ENCODE measurements around the gene RCOR1.

RCOR1 gene

DNA sequence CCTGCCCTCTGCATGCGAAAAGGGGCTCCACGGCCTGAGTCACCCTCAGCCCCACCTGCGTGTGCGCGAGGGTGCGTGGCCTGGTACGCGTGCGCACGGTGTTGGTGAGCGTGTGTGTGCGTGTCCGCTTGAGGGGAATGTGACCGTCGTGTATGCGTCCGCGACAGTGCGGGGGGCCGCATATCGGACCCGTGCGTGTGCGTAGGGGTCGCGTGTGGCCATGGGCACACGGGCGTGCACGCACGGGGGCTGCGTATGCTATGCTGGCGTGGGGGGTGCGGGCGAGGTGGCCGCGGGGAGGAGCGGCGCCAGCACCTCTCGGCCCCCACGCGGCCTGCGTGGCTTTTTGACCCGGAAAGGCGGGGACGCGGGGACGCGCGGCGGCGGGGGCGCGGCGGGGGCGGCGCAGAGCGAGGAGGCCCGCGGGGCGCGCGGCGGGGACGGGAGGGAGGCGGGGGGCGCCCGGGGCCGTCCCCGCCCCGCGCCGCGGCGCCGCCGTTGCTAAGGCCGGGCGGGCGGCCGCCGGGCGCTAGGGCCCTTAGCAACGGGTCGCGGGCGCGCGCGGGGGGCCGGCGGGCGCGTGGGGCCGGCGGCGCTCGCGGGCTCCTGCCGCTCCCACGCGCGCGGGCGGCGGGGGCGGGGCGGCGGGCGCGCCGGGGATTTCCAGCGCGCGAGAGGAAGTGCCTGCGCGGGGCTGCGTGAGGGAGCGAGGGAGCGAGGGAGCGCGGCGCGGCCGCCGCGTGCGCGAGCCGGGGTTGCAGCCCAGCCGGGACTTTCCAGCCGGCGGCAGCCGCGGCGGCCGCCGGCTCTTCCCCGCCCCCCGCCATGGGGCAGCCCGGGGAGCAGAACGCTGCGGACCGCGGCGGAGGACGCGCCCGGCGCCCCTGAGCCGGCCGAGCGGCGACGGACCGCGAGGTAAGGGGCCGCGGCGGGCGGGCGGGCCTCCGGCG, 184.6 kb downstream of the RCOR1 start, which contains the start of gene TRAF3:
Gene TRAF3, plus strand, starts transcription at position 689 of the 950 bp plus-strand sequence. CDS start 92,753 bp downstream, outside the sequence.
- no peak for DNase-seq (ENCODE audit: low read depth)

DNA sequence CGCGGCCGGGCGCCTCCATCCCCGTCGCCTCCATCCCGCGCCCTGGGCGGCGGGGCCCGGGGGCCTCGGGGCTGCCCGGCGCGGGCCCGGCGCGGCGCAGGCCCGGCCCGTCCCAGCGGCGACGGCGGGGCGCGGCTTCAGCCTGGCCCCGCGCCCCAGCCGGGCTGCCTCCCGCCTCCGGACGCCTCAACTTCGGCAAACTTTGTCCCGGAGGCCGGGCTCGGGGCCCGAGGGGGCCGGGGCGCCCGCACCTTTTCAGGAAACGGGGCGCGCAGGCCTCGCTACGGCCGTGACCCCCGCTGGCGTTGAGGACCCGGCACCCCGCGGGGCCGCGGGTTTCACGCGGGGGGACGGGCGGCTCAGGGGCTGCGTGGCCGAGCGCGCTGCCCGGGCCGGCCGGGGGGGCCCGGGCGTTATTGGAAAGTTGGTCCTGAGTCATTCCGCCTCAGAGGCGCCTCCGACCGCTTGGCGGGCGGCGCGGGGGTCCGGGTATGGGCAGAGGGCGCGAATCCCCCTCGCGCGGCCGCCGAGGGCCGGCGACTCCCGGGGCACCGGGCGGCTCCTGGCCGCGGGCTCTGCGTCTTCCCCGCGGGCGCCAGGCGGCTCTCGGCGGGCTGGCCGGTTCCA, 185.4 kb downstream of the RCOR1 start:
- DNase-seq (ENCODE audit: low read depth), result no peak

DNA sequence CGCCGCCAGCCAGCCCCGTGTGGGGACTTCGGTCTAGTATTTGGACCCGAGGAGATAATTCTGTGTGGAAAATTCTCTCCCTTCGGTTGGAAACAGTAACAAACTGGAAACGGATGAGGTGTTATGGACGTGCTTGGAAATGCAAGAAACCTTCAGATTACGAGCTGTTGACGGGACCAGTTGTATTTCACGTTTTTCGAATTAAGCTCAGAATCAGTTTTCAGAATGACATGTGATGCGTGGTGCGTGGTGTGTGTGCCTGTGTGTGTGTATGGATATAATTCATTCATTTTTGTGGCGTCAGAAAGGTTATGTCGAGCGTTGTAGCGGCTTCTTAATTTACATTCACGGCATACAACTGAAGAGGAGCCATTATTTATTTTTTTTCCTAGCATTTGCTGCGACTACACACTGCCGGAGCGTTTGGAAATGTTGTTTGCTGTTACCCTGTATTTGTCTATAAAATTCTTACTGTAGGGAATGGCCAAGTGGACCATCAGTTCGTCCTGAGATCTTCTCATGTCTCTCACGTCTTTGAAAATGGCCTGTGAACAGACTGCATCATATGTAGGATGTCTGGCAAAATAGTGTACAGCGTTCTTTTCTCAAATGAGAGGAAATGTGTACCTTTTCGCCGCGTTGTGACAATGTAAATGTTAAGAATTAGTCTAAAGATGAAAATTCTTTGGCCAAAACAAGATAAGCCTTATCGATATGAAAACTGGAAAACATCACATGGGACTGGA, 186.1 kb downstream of the RCOR1 start:
- no peak for DNase-seq (ENCODE audit: low read depth)

DNA sequence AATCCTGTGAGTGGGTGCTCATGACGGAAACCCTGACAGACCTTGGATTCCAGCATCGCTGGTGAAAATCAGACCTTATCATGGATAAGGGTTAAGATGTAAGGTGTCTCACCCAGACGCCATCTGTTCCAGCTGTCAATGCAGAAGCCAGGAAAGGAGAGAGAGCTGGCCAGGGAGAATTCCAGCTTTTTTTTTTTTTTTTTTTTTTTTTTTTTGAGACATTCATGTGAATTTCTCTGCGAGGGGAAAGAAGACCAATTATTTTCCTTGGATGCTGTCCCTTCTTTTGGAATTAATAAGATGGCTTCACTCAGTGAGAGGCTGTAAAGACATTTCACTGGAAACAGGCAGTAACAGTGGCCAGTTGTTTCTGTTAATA, 186.6 kb downstream of the RCOR1 start:
- no peak for DNase-seq (ENCODE audit: low read depth)

DNA sequence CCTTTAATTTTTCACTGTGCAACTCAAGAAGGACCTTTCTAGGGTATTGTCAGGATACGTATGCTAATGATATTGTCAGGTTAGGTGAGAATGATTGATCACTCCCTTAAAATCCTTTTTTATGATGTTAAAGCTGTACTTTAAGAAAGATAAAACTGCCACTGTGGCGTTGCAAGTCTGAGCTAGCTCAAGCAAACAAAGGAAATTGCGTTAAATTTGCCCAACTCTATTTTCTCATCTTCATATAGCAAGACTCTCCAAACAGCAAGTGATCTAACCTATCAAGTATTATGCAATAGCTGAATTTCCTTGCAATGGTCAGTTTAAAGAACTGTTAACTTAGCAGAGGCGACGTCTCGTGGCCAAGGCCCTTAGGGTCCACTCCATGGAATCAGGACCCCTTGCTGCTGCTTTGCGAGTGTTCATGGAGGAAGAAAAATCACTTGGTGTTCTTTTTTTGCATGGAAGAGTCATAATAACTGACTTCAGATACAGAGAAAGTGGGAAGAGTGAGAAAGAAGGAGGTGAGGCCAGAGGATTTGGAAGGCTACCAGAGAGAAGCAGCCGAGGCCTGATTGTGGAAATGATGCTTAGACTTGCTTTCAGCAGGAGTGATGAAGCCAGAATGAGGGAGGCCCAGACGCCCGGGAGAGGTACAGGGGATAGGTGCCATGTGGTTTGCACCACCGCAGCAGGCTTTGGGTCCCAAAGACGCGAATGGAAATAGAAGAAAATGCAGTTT, 187.3 kb downstream of the RCOR1 start:
- no peak for DNase-seq (ENCODE audit: low read depth)

All from GM04504 (cell line).